PC-3 (cell line): ENCODE measurements around the gene HIPK2. TPM values are rescaled to one million over a fixed set of nuclear protein-coding genes. Genes with fewer than 3 reads are reported as not detected.

Source experiments
- ATAC-seq: fragments of 200-7000 bp; cut with Tn5 transposase; 2 replicates; pipeline ENCODE4 v1.9.1; 2020; ENCODE audit warnings: mild to moderate bottlenecking, moderate library complexity
- BruUV-seq: library from RNA; stranded (reverse); fragments of 400-500 nt; replicated peaks from 2 replicates; lab custom pipeline; 2021; lab: Mats Ljungman, UMichigan
- CTCF ChIA-PET: fragments of 300-600 bp; sonication (Branson Sonifier 250); formaldehyde crosslinking; loops from one replicate; lab custom pipeline; 2022; ENCODE audit warnings: antibody characterized with exemption; lab: Charles Lee
- POLR2A ChIA-PET: fragments of 300-600 bp; sonication (Branson Sonifier 250); formaldehyde crosslinking; loops from one replicate; lab custom pipeline; 2022; ENCODE audit warnings: antibody characterized with exemption; ENCODE audit not compliant: unreplicated experiment; lab: Charles Lee
- DNase-seq: peaks from one replicate; pipeline ENCODE4 v3.0.0-alpha.2; 2015
- H2AFZ ChIP-seq: fragments of 300-600 bp; sonication (generic); 2 replicates; pipeline ENCODE4 v1.6.0; 2016; ENCODE audit warnings: antibody characterized with exemption, low read length
- H3F3A ChIP-seq: fragments of 300-600 bp; sonication (generic); one replicate; pipeline ENCODE4 v1.6.0; 2017; ENCODE audit warnings: antibody characterized with exemption, low read length, control low read depth, mild to moderate bottlenecking; ENCODE audit not compliant: unreplicated experiment
- H3K27ac ChIP-seq: fragments of 300-600 bp; sonication (generic); 2 replicates; pipeline ENCODE4 v1.5.1; 2016; ENCODE audit warnings: mild to moderate bottlenecking, low read length
- H3K27me3 ChIP-seq: fragments of 300-600 bp; sonication (generic); 2 replicates; pipeline ENCODE4 v1.6.1; 2016; ENCODE audit warnings: low read length, mixed read lengths
- H3K36me3 ChIP-seq: fragments of 300-600 bp; sonication (generic); 2 replicates; pipeline ENCODE4 v1.6.1; 2016; ENCODE audit warnings: low read depth, mixed run types, low read length, mixed read lengths
- H3K4me1 ChIP-seq: fragments of 300-600 bp; sonication (generic); 2 replicates; pipeline ENCODE4 v1.5.1; 2016; ENCODE audit warnings: low read length; ENCODE audit not compliant: insufficient read depth
- H3K4me2 ChIP-seq: fragments of 300-600 bp; sonication (generic); 2 replicates; pipeline ENCODE4 v1.6.0; 2016; ENCODE audit warnings: low read length
- H3K4me3 ChIP-seq: fragments of 300-600 bp; sonication (generic); 2 replicates; pipeline ENCODE4 v1.5.1; 2016; ENCODE audit warnings: mild to moderate bottlenecking, low read length, mixed read lengths
- H3K79me2 ChIP-seq: fragments of 300-600 bp; sonication (generic); 2 replicates; pipeline ENCODE4 v1.6.1; 2017; ENCODE audit warnings: low read length, mixed read lengths
- H3K9ac ChIP-seq: fragments of 300-600 bp; sonication (generic); 2 replicates; pipeline ENCODE4 v1.6.0; 2016; ENCODE audit warnings: mild to moderate bottlenecking, low read length
- H3K9me2 ChIP-seq: fragments of 300-600 bp; sonication (generic); replicated peaks from 2 replicates; pipeline ENCODE4 v1.6.1; 2016; ENCODE audit warnings: mixed run types, low read length, mixed read lengths
- H3K9me3 ChIP-seq: fragments of 300-600 bp; sonication (generic); 2 replicates; pipeline ENCODE4 v1.6.1; 2016; ENCODE audit warnings: low read length, mixed read lengths
- H4K20me1 ChIP-seq: fragments of 300-600 bp; sonication (generic); 2 replicates; pipeline ENCODE4 v1.6.1; 2016; ENCODE audit warnings: low read length, mixed read lengths
- CTCF ChIP-seq: fragments of 300-600 bp; sonication (generic); conservative IDR thresholded peaks from 2 replicates; pipeline ENCODE4 v1.5.1; 2017; ENCODE audit warnings: antibody characterized with exemption, low read depth, mild to moderate bottlenecking, low read length
- EZH2 ChIP-seq: fragments of 300-600 bp; sonication (generic); IDR thresholded peaks from one replicate; pipeline ENCODE4 v1.6.1; 2017; ENCODE audit warnings: antibody characterized with exemption, mild to moderate bottlenecking, low read length; ENCODE audit not compliant: unreplicated experiment
- EZH2phosphoT487 ChIP-seq: fragments of 300-600 bp; sonication (generic); IDR thresholded peaks from 2 replicates; pipeline ENCODE4 v1.6.1; 2018; ENCODE audit warnings: mild to moderate bottlenecking, antibody characterized with exemption, low read length, borderline replicate concordance
- intact Hi-C: fragments of 100-400 bp; cut with micrococcal nuclease; formaldehyde crosslinking; loops from 2 replicates; pipeline ENCODE4 v1.9.0; 2023
- total RNA-seq: library from RNA; depleted of rRNA; stranded (reverse); fragments of >200 nt; gene quantifications from 2 replicates; pipeline ENCODE4 v1.2.3, GENCODE V29; 2014

HIPK2 gene
- total RNA-seq, 1 experiment from 2014 or later: 38.1 TPM

DNA sequence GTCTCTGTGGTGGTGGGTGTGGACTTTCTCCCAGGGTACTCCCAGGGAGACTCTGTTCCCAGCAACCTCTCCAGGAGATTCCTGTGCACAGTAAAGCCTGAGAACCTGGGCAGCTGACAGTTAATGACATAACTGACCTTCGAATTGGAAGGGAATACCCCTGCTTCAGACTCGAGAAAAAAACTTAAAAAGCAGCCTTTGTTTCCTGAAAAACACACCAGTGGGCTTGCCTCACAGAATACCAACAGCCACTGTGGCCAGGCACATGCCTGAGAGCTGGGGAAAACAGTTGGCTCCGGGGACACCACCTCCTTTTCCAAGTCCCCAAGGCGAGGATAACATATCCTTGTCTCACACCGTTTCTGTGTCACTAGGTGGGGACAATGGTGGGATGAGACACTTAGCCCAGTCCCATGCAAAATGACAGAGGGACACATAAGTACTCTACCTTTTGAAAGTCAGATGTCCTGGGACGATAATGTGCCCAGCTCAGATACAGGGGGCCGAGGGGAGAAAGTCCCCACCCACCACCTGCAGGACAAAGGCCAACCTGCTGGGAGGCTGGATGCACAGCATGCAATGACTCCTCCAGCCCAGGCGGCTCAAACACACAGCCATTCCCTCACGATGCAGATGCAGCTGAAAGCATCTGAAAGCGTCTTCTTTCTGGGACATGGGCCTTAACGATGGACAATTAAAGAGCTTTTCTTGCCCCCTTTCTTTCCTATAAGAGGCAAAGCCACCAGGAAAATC lies 65.6 kb downstream of the HIPK2 start:
- no peaks in the 10 kb centered on the region for H3K9me3 ChIP-seq
- DNase-seq (no peak), ATAC-seq (no peak)
- intact Hi-C loops: no loop called here
- H3K36me3 ChIP-seq: peaks cover 59% of the 10 kb centered on the region
- no peak overlapping the region for H3K9ac ChIP-seq
- no peaks in the 10 kb centered on the region for H3K9me2 ChIP-seq
- no peak for TF ChIP-seq EZH2phosphoT487
- no peak for TF ChIP-seq CTCF
- no peak overlapping the region for H3K4me2 ChIP-seq
- POLR2A ChIA-PET: no interaction called here
- no peak overlapping the region for H3K27ac ChIP-seq
- no peaks in the 10 kb centered on the region for H3K4me1 ChIP-seq
- H2AFZ ChIP-seq: no peak overlapping the region
- CTCF ChIA-PET: interaction anchor here (0.8 kb wide), 1 partner anchor 66 kb away, joined by 3 read pairs; no protein-coding TSS in a partner anchor
- H3K4me3 ChIP-seq: no peak overlapping the region
- no peaks in the 10 kb centered on the region for H3F3A ChIP-seq
- H3K27me3 ChIP-seq: no peaks in the 10 kb centered on the region
- H4K20me1 ChIP-seq: peaks cover 13% of the 10 kb centered on the region
- peaks cover 95% of the 10 kb centered on the region for H3K79me2 ChIP-seq
- no TSS peak for BruUV-seq

DNA sequence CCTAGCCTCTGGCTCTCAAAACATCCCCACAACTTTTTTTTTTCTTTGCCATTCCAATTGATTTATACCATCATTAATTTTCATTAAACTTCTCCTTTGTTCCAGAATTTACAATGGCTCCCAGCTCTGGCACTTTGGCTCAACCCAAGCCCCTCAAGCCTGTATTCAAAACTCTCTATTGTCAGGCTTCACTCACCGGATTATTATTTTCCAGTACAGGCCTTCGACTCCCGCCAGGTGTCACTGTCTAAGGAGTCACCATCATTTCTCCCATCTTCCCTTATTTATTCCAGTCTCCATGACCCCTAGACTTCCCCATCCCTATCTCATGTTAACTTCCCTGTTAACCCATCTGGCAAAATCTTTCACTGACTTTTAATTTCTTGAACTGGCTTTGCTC lies 67.8 kb downstream of the HIPK2 start:
- Histone ChIP-seq H3K27ac (no peak overlapping the region), H4K20me1 (peaks cover 13% of the 10 kb centered on the region), H3K9me3 (no peaks in the 10 kb centered on the region), H3K79me2 (peaks cover 97% of the 10 kb centered on the region), H3K9me2 (no peaks in the 10 kb centered on the region), H2AFZ (no peak overlapping the region), H3K4me1 (no peaks in the 10 kb centered on the region), H3K27me3 (no peaks in the 10 kb centered on the region), H3K4me3 (no peak overlapping the region), H3K9ac (no peak overlapping the region), H3F3A (no peaks in the 10 kb centered on the region), H3K4me2 (no peak overlapping the region), H3K36me3 (peaks cover 46% of the 10 kb centered on the region)
- no TSS peak for BruUV-seq
- ChIA-PET POLR2A (no interaction called here), CTCF (no interaction called here)
- ATAC-seq (no peak), DNase-seq (no peak)
- TF ChIP-seq EZH2phosphoT487: no peak
- no peak for TF ChIP-seq EZH2
- no peak for TF ChIP-seq CTCF
- intact Hi-C loops: no loop called here

DNA sequence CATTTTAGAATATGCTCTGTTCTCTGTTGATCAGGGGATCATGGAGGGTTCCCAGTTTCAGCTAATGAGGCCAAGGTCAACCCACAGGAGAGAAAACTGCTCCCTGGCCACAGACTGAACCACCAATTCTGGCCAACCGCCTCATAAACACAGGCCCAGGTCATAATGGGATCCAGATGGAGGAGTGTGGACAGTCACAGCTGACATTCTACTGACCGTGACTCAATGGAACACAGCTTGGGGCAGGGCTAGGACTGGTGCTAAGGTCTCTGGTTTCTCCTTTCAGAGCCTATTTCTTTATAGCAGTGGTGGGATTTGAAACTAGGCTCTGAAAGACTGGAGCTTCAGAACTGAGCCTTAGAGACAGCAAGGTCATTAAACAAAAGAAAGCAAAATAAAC lies 68.3 kb downstream of the HIPK2 start:
- Histone ChIP-seq H4K20me1 (peaks cover 13% of the 10 kb centered on the region), H3K9me3 (no peaks in the 10 kb centered on the region), H3K4me2 (no peak overlapping the region), H3K27ac (no peak overlapping the region), H3F3A (no peaks in the 10 kb centered on the region), H3K9ac (no peak overlapping the region), H3K4me1 (no peaks in the 10 kb centered on the region), H3K27me3 (no peaks in the 10 kb centered on the region), H3K36me3 (peaks cover 44% of the 10 kb centered on the region), H2AFZ (no peak overlapping the region), H3K4me3 (no peak overlapping the region), H3K79me2 (peaks cover 97% of the 10 kb centered on the region), H3K9me2 (no peaks in the 10 kb centered on the region)
- TF ChIP-seq CTCF: no peak
- no peak for TF ChIP-seq EZH2
- TF ChIP-seq EZH2phosphoT487: no peak
- CTCF ChIA-PET: no interaction called here
- no peak for ATAC-seq
- DNase-seq: no peak
- intact Hi-C loops: no loop called here
- POLR2A ChIA-PET: interaction anchor here (0.6 kb wide), 1 partner anchor 255 kb away, joined by 3 read pairs; no protein-coding TSS in a partner anchor
- BruUV-seq: no TSS peak
